AG08395 (cell line): ENCODE results near the gene PRDM16.

Source experiments
- DNase-seq: peaks from one replicate; pipeline ENCODE4 v3.0.0; 2012; ENCODE audit warnings: mixed read lengths, low spot score

Gene PRDM16

GRCh38 chr1:3262681-3263286 is 193.8 kb downstream of the PRDM16 start:
- DNase-seq = no peak

GRCh38 chr1:3263790-3264189 is 194.8 kb downstream of the PRDM16 start:
- DNase-seq = no peak

GRCh38 chr1:3264456-3264855 is 195.5 kb downstream of the PRDM16 start:
- no peak for DNase-seq

- no peak for DNase-seq
Observed at GRCh38 chr1:3265835-3266805, 197.1 kb downstream of the PRDM16 start.

GRCh38 chr1:3266870-3267549 is 198.0 kb downstream of the PRDM16 start:
- no peak for DNase-seq

GRCh38 chr1:3267550-3268270 is 198.7 kb downstream of the PRDM16 start:
- DNase-seq = no peak

- no peak for DNase-seq
Observed at GRCh38 chr1:3268281-3268680, 199.3 kb downstream of the PRDM16 start.

- no peak for DNase-seq
Observed at GRCh38 chr1:3270403-3271245, 201.6 kb downstream of the PRDM16 start.

GRCh38 chr1:3271866-3272265 is 202.9 kb downstream of the PRDM16 start:
- DNase-seq = no peak

- DNase-seq = no peak
Observed at GRCh38 chr1:3272321-3273045, 203.5 kb downstream of the PRDM16 start.

GRCh38 chr1:3273447-3273846 is 204.4 kb downstream of the PRDM16 start:
- no peak for DNase-seq

GRCh38 chr1:3274972-3275371 is 206.0 kb downstream of the PRDM16 start:
- no peak for DNase-seq

- no peak for DNase-seq
Observed at GRCh38 chr1:3275471-3276340, 206.7 kb downstream of the PRDM16 start.

- DNase-seq = no peak
Observed at GRCh38 chr1:3276341-3276800, 207.4 kb downstream of the PRDM16 start.

GRCh38 chr1:3277011-3277471 is 208.0 kb downstream of the PRDM16 start:
- no peak for DNase-seq

GRCh38 chr1:3277623-3278022 is 208.6 kb downstream of the PRDM16 start:
- DNase-seq = no peak

- DNase-seq = no peak
Observed at GRCh38 chr1:3278416-3279181, 209.6 kb downstream of the PRDM16 start.

GRCh38 chr1:3279182-3279470 is 210.1 kb downstream of the PRDM16 start:
- DNase-seq = no peak

GRCh38 chr1:3281735-3282134 is 212.7 kb downstream of the PRDM16 start:
- no peak for DNase-seq
